GM12872 (cell line): ENCODE data around the gene FGF1.
A peak's percentile ranks its signal among the peaks of the same experiment; 100 is the strongest.

ENCODE experiments used
- TF ChIP-seq, protein P1 (sequence below): IDR thresholded peaks from 3 replicates; pipeline ENCODE4 v1.5.1; 2011; ENCODE audit warnings: low read depth, mild to moderate bottlenecking, low read length, moderate library complexity; ENCODE audit not compliant: insufficient read depth

Gene FGF1

DNA sequence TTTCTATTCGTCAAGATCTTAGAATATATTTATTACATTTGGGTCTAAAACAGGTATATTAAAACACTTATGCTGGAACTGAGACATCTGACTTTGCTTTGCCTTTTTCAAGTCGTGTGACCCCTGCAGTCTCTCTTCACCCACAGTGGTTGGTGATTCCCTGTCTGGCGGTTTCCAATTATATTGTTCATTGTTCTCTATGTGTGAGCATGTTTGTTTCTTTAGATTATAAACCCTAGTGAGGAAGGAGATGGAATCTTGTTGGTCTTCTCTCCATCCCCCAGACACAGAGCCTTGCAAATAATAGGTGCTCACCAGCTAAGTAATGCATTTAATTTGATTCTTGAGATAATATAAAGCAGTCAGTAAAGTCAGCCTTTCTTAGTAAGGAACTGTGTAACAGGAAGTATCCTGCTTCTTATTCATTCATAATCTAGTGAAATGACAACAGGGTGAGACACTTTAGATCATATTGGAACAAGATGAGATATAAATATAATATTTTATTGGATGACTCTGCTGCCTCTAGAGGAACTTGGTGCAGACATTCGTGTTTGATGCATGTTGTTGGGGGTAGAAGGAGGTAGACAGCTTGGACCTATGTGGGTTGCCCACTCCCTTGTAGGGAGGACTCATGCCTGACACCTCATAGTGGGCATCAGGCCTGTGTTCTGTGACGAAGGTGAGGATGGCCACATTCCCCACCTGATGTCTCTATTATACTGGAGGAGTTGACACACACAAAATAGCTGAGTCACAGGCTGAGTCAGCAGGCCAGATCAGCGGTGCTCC, 88.1 kb downstream of the FGF1 start:
- TF ChIP-seq, protein P1, sequence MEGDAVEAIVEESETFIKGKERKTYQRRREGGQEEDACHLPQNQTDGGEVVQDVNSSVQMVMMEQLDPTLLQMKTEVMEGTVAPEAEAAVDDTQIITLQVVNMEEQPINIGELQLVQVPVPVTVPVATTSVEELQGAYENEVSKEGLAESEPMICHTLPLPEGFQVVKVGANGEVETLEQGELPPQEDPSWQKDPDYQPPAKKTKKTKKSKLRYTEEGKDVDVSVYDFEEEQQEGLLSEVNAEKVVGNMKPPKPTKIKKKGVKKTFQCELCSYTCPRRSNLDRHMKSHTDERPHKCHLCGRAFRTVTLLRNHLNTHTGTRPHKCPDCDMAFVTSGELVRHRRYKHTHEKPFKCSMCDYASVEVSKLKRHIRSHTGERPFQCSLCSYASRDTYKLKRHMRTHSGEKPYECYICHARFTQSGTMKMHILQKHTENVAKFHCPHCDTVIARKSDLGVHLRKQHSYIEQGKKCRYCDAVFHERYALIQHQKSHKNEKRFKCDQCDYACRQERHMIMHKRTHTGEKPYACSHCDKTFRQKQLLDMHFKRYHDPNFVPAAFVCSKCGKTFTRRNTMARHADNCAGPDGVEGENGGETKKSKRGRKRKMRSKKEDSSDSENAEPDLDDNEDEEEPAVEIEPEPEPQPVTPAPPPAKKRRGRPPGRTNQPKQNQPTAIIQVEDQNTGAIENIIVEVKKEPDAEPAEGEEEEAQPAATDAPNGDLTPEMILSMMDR: no peak

DNA sequence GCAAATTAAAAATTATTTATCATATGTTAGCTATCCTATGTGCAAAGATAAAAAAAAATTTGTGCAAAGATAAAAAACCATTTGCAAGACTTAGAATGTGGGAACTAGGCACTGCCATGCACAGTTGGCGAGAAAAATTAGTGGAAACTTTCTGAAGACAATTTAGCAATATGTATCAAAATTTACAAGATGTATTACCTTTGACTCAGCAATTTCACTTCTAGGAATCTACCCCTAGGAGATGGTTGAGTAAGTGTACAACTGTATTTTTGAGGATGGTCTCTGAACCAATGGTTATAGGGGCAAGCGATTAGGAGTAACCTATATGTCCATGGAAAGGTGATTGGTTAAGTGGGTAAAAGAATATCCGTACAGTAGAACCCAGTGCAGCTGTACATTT, 88.9 kb downstream of the FGF1 start:
- TF ChIP-seq, protein P1: no peak

DNA sequence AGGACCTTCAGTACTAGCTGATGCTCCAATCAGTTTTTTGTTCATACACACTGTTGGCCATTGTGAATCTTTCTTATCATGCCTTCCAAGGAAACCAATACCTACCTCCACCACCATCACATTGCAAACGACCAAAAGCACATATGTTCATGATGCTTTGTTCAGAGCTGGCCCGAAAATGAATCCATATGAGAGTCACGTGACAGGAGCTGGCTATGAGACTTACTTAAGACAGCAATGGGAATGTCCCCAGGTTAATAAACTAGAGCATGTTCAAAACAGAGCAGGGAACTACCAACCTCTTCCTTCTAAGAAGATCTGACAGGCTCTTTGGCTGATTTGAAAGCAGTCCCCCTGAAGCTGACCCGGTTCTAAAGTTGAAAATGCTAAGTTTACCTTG, 93.5 kb downstream of the FGF1 start:
- TF ChIP-seq, protein P1: no peak

DNA sequence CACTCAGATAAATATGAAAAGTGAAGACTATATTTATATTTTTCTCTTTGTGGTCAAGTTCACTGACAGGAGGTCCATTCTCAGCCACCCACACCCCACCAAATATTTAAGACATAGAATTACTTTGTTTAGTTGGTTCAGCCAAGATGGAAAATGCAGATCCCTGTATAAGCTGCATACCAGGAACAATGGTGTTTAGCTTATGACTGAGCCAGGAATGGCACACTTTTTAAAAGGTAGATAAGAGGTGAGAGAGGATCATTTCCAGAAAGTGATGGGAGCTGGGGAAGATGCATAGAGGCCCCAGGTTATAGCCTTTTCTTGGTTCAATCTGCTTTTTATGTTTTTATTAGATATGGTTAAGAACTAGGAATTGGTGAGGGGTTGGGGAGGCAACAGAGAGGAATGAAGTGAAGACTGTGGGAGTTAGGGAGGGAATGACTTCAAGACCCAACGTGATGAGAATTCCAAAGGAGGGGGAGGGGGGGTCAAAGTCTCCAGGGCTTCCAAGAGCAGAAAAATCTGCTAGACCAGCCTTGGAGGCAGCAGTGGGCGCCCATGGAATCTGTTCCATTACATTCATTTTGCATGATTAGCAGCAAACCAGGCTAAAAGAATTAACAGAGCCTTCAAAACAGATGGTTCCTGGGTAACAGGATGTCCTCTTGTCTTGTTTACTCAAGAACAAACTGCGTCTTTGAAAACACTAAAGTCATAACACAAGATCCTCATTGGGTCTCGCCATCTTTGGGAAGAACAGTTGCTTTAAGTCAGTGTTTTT, 95.2 kb downstream of the FGF1 start:
- TF ChIP-seq, protein P1: no peak

DNA sequence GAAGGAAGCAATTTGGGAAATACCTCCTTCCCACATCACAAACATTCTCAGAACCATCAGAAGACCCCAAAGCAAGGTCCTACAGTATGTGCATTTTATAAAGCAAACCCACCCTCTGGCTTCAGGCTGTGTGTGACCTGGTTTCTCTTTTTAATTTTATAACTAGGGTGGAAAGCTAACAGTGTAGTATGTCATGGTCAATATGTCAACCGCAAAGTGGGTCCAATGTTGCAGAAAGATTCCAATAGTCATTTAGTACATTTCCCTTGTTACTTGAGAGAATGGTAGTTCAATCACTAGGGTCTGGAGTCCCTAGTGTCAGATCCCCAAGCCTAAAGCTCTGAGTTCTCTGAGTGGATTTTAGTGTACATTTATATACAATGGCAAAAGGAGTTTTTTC, 96.2 kb downstream of the FGF1 start:
- TF ChIP-seq, protein P1: no peak

DNA sequence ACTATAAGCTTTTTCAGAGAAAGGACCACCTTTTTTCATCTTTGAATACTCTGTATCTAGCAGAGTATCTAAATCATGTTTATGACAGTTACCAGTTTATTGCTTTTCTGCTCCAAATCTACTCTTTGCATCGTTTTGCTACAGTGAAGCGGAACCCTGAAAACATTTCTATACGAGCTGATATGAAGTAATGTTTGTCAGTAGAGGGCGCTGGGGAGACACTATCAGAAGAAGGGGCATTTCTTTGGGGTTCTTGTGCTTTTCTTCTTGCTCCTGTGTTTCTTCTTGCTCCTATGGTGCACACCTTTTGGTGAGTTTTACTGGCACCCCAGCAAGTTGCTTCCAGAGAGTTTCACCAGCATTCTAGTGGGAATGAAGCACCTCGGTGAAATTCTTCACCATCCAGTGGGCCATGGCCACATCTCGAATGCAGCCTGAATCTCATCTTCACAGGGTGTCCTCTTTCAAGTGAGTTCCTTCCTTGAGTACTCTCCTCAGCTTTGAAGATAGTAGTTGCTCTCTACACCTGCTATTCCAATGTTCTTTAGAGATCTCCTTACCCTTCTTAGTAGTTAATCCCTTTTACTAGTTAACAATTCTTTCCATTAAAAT, 98.4 kb downstream of the FGF1 start:
- TF ChIP-seq, protein P1: peak; percentile 67

DNA sequence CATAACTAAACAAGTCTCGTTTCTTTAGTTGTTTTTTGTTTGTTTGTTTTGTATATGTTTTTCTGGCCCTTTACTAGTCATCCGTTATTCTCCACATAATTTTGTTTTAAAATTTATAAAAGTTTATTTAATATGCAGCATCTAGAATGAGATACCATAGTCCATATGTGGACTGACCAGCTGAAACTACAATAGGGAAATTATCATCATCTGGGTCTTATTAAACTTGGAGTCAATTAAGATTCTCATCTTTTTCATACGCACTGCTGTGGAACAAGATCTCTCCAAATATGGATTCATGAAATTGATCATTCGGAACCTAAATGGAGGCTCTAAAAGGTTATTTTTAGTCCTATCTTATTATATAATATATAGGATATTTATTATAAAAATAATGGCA, 99.3 kb downstream of the FGF1 start:
- TF ChIP-seq, protein P1: no peak
